Panc1 (cell line): ENCODE results near the gene MEAK7. TPM values are rescaled to one million over a fixed set of nuclear protein-coding genes. Genes with fewer than 3 reads are reported as not detected.

ENCODE experiments used
- ATAC-seq: fragments of 200-7000 bp; cut with Tn5 transposase; 2 replicates; pipeline ENCODE4 v1.9.1; 2020; ENCODE audit warnings: mild to moderate bottlenecking, moderate library complexity
- BruUV-seq: library from RNA; stranded (reverse); fragments of 400-500 nt; replicated peaks from 2 replicates; lab custom pipeline; 2021; lab: Mats Ljungman, UMichigan
- CTCF ChIA-PET: fragments of 300-600 bp; sonication (Branson Sonifier 250); formaldehyde crosslinking; loops from one replicate; lab custom pipeline; 2022; ENCODE audit warnings: antibody characterized with exemption; lab: Charles Lee
- POLR2A ChIA-PET: fragments of 300-600 bp; sonication (Branson Sonifier 250); formaldehyde crosslinking; loops from one replicate; lab custom pipeline; 2022; ENCODE audit warnings: antibody characterized with exemption; lab: Charles Lee
- DNase-seq: peaks from one replicate; pipeline ENCODE4 v3.0.0-alpha.2; 2010; ENCODE audit warnings: low read depth, low spot score
- H3K27ac ChIP-seq: 2 replicates; pipeline ENCODE4 v1.5.1; 2011; ENCODE audit warnings: mild to moderate bottlenecking, low read length, inconsistent platforms
- H3K27me3 ChIP-seq: fragments of 200-500 bp; sonication (Bioruptor generic); 2 replicates; pipeline ENCODE4 v1.6.0; 2014; ENCODE audit warnings: low read length, inconsistent platforms; ENCODE audit not compliant: control insufficient read depth, insufficient read depth
- H3K36me3 ChIP-seq: fragments of 200-500 bp; sonication (Bioruptor generic); 2 replicates; pipeline ENCODE4 v1.5.1; 2014; ENCODE audit warnings: inconsistent platforms, mild to moderate bottlenecking, low read length, moderate library complexity; ENCODE audit not compliant: control insufficient read depth, insufficient read depth
- H3K4me1 ChIP-seq: 2 replicates; pipeline ENCODE4 v1.5.1; 2011; ENCODE audit warnings: inconsistent platforms, mild to moderate bottlenecking, low read length, moderate library complexity; ENCODE audit not compliant: control insufficient read depth, insufficient read depth
- H3K4me3 ChIP-seq, 2 experiments: 2 replicates each; pipeline ENCODE4 v1.5.1; 2011 to 2012; ENCODE audit warnings: low read depth in 2 of 2, low read length in 2 of 2, mild to moderate bottlenecking in 2 of 2, inconsistent platforms in 1 of 2, moderate library complexity in 1 of 2
- H3K9me3 ChIP-seq: fragments of 200-500 bp; sonication (Bioruptor generic); 2 replicates; pipeline ENCODE4 v1.5.1; 2014; ENCODE audit warnings: low read depth, mild to moderate bottlenecking, inconsistent platforms, low read length, moderate library complexity; ENCODE audit not compliant: control insufficient read depth, insufficient read depth
- CTCF ChIP-seq: fragments of 450-650 bp; IDR thresholded peaks from 2 replicates; pipeline ENCODE4 v1.5.1; 2017; ENCODE audit warnings: mild to moderate bottlenecking
- POLR2AphosphoS5 ChIP-seq: IDR thresholded peaks from 2 replicates; pipeline ENCODE4 v1.6.1; 2012; ENCODE audit warnings: mild to moderate bottlenecking, low read depth, low read length, moderate library complexity
- REST ChIP-seq, 2 experiments: IDR thresholded peaks; 2 replicates each; pipeline ENCODE4 v1.6.1; 2011 to 2012; ENCODE audit warnings: low read depth in 2 of 2, control low read depth in 1 of 2, low read length in 1 of 2, mild to moderate bottlenecking in 1 of 2, moderate library complexity in 1 of 2; ENCODE audit not compliant: insufficient read depth in 1 of 2
- SIN3A ChIP-seq: IDR thresholded peaks from 2 replicates; pipeline ENCODE4 v1.6.1; 2012; ENCODE audit warnings: low read depth, mild to moderate bottlenecking, low read length, moderate library complexity, borderline replicate concordance; ENCODE audit not compliant: insufficient read depth
- TCF7L2 ChIP-seq: IDR thresholded peaks from 2 replicates; pipeline ENCODE4 v1.6.1; 2011; ENCODE audit warnings: mild to moderate bottlenecking, low read depth, low read length, inconsistent platforms
- in situ Hi-C: cut with HindIII; loops from 2 replicates; pipeline ENCODE4 v1.10.0; 2016; ENCODE audit warnings: low sequenced_read_pairs, low pct_unique_long_range_greater_than_20kb
- intact Hi-C: fragments of 100-400 bp; cut with micrococcal nuclease; formaldehyde crosslinking; loops from one replicate; pipeline ENCODE4 v1.10.0; 2022; ENCODE audit not compliant: unreplicated experiment
- total RNA-seq: library from RNA; stranded (reverse); gene quantifications from one replicate; pipeline ENCODE4 v1.2.1, GENCODE V29; 2021; ENCODE audit not compliant: unreplicated experiment

MEAK7 gene
- total RNA-seq, 1 experiment from 2014 or later: 17.2 TPM

- H3K27me3 ChIP-seq: no peaks in the 10 kb centered on the region
Observed at GRCh38 chr16:84514874-84515835, 10.7 kb upstream of the MEAK7 start.

More at GRCh38 chr16:84514874-84515835, 10.7 kb upstream of the MEAK7 start:
- no peak overlapping the region for H3K4me3 ChIP-seq
- no TSS peak for BruUV-seq
- ATAC-seq: 0 out of 2 replicates have a peak, but pooled peaks have one; percentile 3
- in situ Hi-C loops: no loop called here
- intact Hi-C loops: loop anchor here (5.0 kb wide), 1 partner anchor 207 kb away; no protein-coding TSS in a partner anchor
- TF ChIP-seq CTCF (no peak), SIN3A (no peak), REST (IDR thresholded peaks at IDR 0.05; ENCODE audit: insufficient read depth in 1 of 2, low read depth in 2 of 2, low read length in 1 of 2) (no peak), TCF7L2 (no peak), POLR2AphosphoS5 (no peak)
- 0 out of 2 replicates have a peak overlapping the region, but pooled peaks have one; percentile 17 for H3K27ac ChIP-seq
- H3K9me3 ChIP-seq: no peaks in the 10 kb centered on the region
- H3K4me1 ChIP-seq: peaks cover 9% of the 10 kb centered on the region
- no peak for DNase-seq
- ChIA-PET POLR2A (no interaction called here), CTCF (no interaction called here)
- H3K36me3 ChIP-seq: no peaks in the 10 kb centered on the region
